ENCODE measurements around the gene TMEM225B. TPM values are rescaled to one million over a fixed set of nuclear protein-coding genes. Genes with fewer than 3 reads are reported as not detected.
A peak's percentile ranks its signal among the peaks of the same experiment; 100 is the strongest.

Gene TMEM225B
- total and polyA plus RNA-seq, 3 experiments from 2014 or later, result 0.55 to 1.5 (median 0.70) TPM

DNA sequence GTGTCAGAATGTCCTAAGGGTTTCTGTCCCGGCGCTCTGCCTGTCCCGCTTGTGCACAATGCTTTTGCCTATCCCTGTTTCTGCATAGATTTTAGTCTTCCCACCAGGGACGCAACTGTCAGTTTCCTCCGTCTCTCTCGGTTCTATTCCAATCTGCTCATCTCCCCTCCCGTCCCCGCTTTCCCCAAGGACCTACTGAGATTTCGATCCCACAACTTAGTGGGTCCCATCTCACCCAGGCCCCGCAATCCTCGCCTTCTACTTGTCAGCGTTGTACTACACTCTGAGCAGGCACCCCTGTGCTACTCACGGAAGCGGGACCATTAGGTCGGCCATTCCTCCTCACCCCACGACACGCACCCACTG, 40.1 kb upstream of the TMEM225B start:
- peak overlapping the region; percentile 97 to 100 (median 99) for H3K27ac Mint-ChIP-seq
- Histone ChIP-seq H3K36me3 (ENCODE audit: insufficient read depth, low read length) (peaks cover 23% of the 10 kb centered on the region), H3K4me3 (ENCODE audit: low read length) (peak overlapping the region; percentile 86), H3K27me3 (ENCODE audit: insufficient read depth, low read length, poor library complexity, severe bottlenecking) (no peaks in the 10 kb centered on the region), H3K27ac (ENCODE audit: low read depth, low read length) (peak overlapping the region; percentile 98), H3K9me3 (ENCODE audit: low read length) (no peaks in the 10 kb centered on the region), H3K4me1 (ENCODE audit: insufficient read depth, low read length) (peaks cover 33% of the 10 kb centered on the region)
- ChIA-PET CTCF (interaction anchor here (0.9 to 2.6 kb wide), 5 partner anchors 23 to 67 kb away, joined by 3 to 7 read pairs (median 4); partner anchors contain the start of genes ZKSCAN5 and ZNF394), POLR2A (interaction anchor here (0.6 to 3.6 kb wide), 14 partner anchors 19 to 1587 kb away, joined by 3 to 34 read pairs (median 4); partner anchors contain the start of genes BUD31, PDAP1, TRIM4 and ZCWPW1)
- H3K27me3 Mint-ChIP-seq, result peaks cover 0 to 2% of the 10 kb centered on the region in 2 donors
- H3K36me3 Mint-ChIP-seq, result peaks cover 0 to 75% (median 13%) of the 10 kb centered on the region in 3 donors
- H3K4me3 Mint-ChIP-seq, result peak overlapping the region; percentile 93 to 100 (median 99)
- DNase-seq, result no peak
- H3K4me1 Mint-ChIP-seq, result peaks cover 47 to 75% (median 54%) of the 10 kb centered on the region in 3 donors
- peaks cover 0 to 1% (median 0%) of the 10 kb centered on the region in 5 donors for H3K9me3 Mint-ChIP-seq

DNA sequence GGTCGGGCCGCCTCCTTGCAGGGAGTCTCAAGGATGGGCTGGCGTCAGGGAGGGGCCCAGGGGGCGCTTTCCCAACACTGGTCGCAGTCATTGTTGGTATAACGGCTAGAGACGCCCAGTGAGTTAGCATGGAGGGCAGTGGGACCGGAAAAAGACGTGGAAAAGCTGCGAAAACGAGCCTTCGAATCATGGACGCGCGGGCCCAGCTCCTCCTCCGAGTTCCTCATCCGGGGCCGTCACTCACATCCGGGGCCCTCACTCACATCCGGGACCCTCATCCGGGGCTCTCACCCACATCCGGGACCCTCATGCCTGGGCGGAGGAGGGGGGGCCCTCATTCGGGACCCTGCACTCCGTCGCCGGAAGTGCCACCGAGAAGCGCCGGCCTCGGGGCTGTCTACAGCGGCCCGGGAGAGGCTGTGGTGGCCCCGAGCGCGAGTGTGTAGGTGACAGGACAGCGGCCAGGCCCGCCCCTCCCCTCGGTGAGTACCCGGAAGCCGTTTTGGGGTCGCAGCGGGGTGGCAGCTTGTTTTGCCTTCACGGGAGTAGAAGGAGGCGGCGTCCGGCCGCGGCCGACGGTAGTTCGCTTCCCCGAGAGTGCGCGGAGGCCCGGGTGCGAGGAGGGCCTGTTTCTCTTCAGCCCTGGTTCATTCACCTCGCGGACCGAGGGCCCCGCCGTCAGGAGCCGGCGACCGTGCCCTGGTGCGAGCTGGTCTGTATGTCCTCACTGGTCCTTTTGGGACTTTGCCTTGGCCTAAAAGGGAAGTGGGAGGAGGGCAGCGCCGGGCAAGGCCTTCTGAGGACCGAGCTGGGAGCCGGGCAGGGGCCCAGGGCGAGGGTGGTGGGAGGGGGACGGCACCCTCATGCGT, 39.5 kb upstream of the TMEM225B start, which contains the start of gene ZNF655:
Gene ZNF655, plus strand, starts transcription at position 337 of the 869 bp plus-strand sequence. CDS start 1,918 bp downstream, outside the sequence.
- Mint-ChIP-seq H3K4me3 (peak within 1 kb of the TSS; percentile 93 to 100 (median 99)), H3K4me1 (peaks cover 45 to 73% (median 53%) of the 10 kb centered on the region in 3 donors), H3K9me3 (peaks cover 0 to 1% (median 0%) of the 10 kb centered on the region in 5 donors), H3K36me3 (peaks cover 0 to 75% (median 13%) of the 10 kb centered on the region in 3 donors), H3K27ac (peak within 1 kb of the TSS; percentile 97 to 100 (median 99)), H3K27me3 (peaks cover 0 to 2% of the 10 kb centered on the region in 2 donors)
- CTCF ChIA-PET, result interaction anchor here (0.9 to 2.6 kb wide), 7 partner anchors 14 to 66 kb away, joined by 3 to 7 read pairs (median 4); partner anchors contain the start of genes ZKSCAN5 and ZNF394
- H3K27ac ChIP-seq (ENCODE audit: low read depth, low read length), result peak within 1 kb of the TSS; percentile 98
- H3K36me3 ChIP-seq (ENCODE audit: insufficient read depth, low read length), result peaks cover 27% of the 10 kb centered on the region
- POLR2A ChIA-PET, result interaction anchor here (0.5 to 3.6 kb wide), 18 partner anchors 19 to 1588 kb away, joined by 3 to 34 read pairs (median 4); partner anchors contain the start of genes BUD31, CPSF4, PDAP1 and PTCD1
- peak within 1 kb of the TSS; percentile 86 for H3K4me3 ChIP-seq (ENCODE audit: low read length)
- H3K27me3 ChIP-seq (ENCODE audit: insufficient read depth, low read length, poor library complexity, severe bottlenecking), result no peaks in the 10 kb centered on the region
- no peaks in the 10 kb centered on the region for H3K9me3 ChIP-seq (ENCODE audit: low read length)
- peak; percentile 88 to 97 (median 95) for DNase-seq
- peaks cover 33% of the 10 kb centered on the region for H3K4me1 ChIP-seq (ENCODE audit: insufficient read depth, low read length)

DNA sequence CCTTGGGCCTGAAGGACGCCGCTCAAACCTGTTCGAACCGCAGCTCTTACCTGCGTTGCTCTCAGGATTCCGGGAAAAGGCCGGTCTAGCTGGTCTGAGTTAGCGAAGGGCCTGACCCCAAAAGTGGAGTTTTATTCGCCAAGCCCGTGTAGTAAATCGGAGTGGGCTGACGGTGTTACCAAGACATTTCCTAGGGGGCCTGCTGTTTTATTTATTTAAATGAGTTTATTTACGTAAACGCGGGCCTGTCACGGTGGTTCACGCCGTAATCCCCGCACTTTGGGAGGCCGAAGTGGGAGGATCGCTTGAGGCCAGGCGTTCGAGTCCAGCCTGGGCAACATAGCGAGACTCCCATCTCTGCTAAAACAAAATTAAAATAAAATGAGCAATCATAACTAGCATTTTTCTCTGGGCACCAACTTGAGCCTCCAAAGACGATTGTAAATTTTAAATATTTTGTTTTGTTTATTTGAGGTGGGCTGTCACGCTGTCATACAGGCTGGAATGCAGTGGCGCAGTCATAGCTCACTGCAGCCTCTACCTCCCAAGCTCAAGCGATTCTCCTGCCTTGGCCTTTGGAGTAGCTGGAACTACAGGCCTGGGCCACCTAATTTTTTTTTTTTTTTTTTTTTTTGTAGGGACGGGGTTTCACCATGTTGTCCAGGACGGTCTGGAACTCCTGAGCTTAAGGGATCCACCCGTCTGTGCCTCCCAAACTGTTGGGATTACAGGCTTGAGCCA, 38.7 kb upstream of the TMEM225B start:
- peaks cover 52 to 81% (median 61%) of the 10 kb centered on the region in 3 donors for H3K4me1 Mint-ChIP-seq
- H3K36me3 Mint-ChIP-seq, result peaks cover 0 to 77% (median 20%) of the 10 kb centered on the region in 3 donors
- no peaks in the 10 kb centered on the region for H3K27me3 ChIP-seq (ENCODE audit: insufficient read depth, low read length, poor library complexity, severe bottlenecking)
- peaks cover 0 to 2% of the 10 kb centered on the region in 2 donors for H3K27me3 Mint-ChIP-seq
- H3K9me3 ChIP-seq (ENCODE audit: low read length), result no peaks in the 10 kb centered on the region
- peak overlapping the region; percentile 97 to 100 (median 99) for H3K27ac Mint-ChIP-seq
- H3K4me3 ChIP-seq (ENCODE audit: low read length), result peak overlapping the region; percentile 86
- peak overlapping the region; percentile 98 for H3K27ac ChIP-seq (ENCODE audit: low read depth, low read length)
- H3K36me3 ChIP-seq (ENCODE audit: insufficient read depth, low read length), result peaks cover 35% of the 10 kb centered on the region
- POLR2A ChIA-PET, result interaction anchor here (0.5 to 3.6 kb wide), 11 partner anchors 18 to 503 kb away, joined by 4 to 34 read pairs (median 6); partner anchors contain the start of genes BUD31, CPSF4, PDAP1 and PTCD1
- CTCF ChIA-PET, result interaction anchor here (1.0 to 2.6 kb wide), 6 partner anchors 10 to 63 kb away, joined by 3 to 7 read pairs (median 4); partner anchors contain the start of genes ZKSCAN5 and ZNF394
- peak in 1 of 5 donors; percentile 3 for DNase-seq
- H3K4me1 ChIP-seq (ENCODE audit: insufficient read depth, low read length), result peaks cover 33% of the 10 kb centered on the region
- H3K9me3 Mint-ChIP-seq, result peaks cover 0 to 1% (median 0%) of the 10 kb centered on the region in 5 donors
- peak overlapping the region; percentile 93 to 100 (median 99) for H3K4me3 Mint-ChIP-seq

DNA sequence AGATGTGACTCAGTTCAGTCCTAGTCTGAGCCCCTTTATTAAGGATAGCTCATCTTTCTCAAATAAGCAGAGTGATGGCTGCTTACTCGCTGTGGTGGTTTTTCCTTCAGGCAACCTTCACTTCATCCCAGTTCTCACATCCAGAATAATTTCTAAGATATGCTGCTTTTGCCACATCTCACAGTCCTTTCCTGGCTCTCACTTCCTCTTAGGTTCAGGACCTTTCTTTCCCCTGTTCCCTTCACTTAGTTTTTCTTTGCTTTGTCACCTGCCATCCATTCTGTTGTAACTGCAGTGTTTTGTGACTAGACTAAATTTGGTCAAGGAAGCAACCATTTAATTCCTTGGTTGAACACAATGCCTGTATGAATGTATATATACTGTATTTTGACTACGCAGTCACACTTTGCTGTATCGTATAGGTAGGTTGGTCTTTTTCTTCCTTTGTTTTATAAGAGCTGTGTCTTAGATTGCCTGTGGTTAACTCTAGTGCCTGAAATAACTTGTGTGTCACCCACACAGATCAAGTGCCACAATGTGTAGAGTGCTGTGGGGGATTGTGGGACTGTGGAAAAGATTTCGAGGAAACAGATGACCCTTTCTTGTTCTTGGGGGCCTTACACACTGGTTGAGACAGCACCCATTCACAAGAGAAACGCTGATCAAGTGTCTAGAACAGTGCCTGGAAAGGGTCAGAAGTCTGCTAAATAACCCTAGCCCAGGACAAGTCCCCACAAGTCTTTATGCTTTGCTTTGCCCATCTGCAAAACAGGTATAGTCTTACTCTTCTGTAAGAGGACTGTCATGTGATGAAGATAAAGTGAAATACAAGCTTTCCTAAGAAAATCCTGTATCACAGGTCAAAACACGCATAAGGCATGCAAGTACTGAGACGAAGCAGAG, 37.0 kb upstream of the TMEM225B start:
- H3K27me3 ChIP-seq (ENCODE audit: insufficient read depth, low read length, poor library complexity, severe bottlenecking), result no peaks in the 10 kb centered on the region
- peaks cover 47% of the 10 kb centered on the region for H3K36me3 ChIP-seq (ENCODE audit: insufficient read depth, low read length)
- no peak overlapping the region for H3K4me3 ChIP-seq (ENCODE audit: low read length)
- no peak for DNase-seq
- ChIA-PET POLR2A (interaction anchor here (0.6 kb wide), 1 partner anchor 63 kb away, joined by 3 read pairs; no protein-coding TSS in a partner anchor), CTCF (interaction anchor here (2.0 kb wide), 1 partner anchor 37 kb away, joined by 6 read pairs; no protein-coding TSS in a partner anchor)
- H3K36me3 Mint-ChIP-seq, result peaks cover 0 to 79% (median 27%) of the 10 kb centered on the region in 3 donors
- no peaks in the 10 kb centered on the region for H3K9me3 ChIP-seq (ENCODE audit: low read length)
- H3K9me3 Mint-ChIP-seq, result peaks cover 0 to 1% (median 0%) of the 10 kb centered on the region in 5 donors
- peaks cover 53 to 79% (median 65%) of the 10 kb centered on the region in 3 donors for H3K4me1 Mint-ChIP-seq
- peak overlapping the region; percentile 48 to 100 (median 84) for H3K4me3 Mint-ChIP-seq
- peaks cover 31% of the 10 kb centered on the region for H3K4me1 ChIP-seq (ENCODE audit: insufficient read depth, low read length)
- H3K27me3 Mint-ChIP-seq, result peaks cover 0 to 2% of the 10 kb centered on the region in 2 donors
- peak overlapping the region in 7 of 8 donors; percentile 59 to 99 (median 87) for H3K27ac Mint-ChIP-seq
- H3K27ac ChIP-seq (ENCODE audit: low read depth, low read length), result no peak overlapping the region

DNA sequence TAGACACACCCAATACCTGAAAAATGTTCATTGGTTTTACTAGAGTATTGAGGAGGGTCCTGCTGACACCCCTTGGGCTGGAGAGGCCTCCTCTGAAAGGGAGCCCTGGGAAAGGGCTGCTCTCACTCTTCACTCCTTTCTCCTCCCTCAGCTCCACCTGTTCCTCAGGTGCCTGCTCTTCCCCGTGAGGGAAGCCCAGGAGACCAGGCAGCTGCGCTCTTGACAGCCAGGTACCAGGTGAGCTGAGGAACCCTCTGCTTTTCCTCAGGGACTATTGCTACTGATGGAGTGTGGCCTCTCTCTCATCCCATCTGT, 36.4 kb upstream of the TMEM225B start:
- Histone ChIP-seq H3K27ac (ENCODE audit: low read depth, low read length) (no peak overlapping the region), H3K4me3 (ENCODE audit: low read length) (no peak overlapping the region), H3K9me3 (ENCODE audit: low read length) (no peaks in the 10 kb centered on the region), H3K4me1 (ENCODE audit: insufficient read depth, low read length) (peaks cover 27% of the 10 kb centered on the region), H3K27me3 (ENCODE audit: insufficient read depth, low read length, poor library complexity, severe bottlenecking) (no peaks in the 10 kb centered on the region), H3K36me3 (ENCODE audit: insufficient read depth, low read length) (peaks cover 52% of the 10 kb centered on the region)
- H3K4me1 Mint-ChIP-seq, result peaks cover 52 to 78% (median 64%) of the 10 kb centered on the region in 3 donors
- peak overlapping the region in 1 of 7 donors; percentile 53 for H3K4me3 Mint-ChIP-seq
- CTCF ChIA-PET, result no interaction called here
- peak overlapping the region in 4 of 8 donors; percentile 19 to 97 (median 87) for H3K27ac Mint-ChIP-seq
- H3K27me3 Mint-ChIP-seq, result peaks cover 0 to 2% of the 10 kb centered on the region in 2 donors
- no peak for DNase-seq
- peaks cover 0 to 1% (median 0%) of the 10 kb centered on the region in 5 donors for H3K9me3 Mint-ChIP-seq
- POLR2A ChIA-PET, result no interaction called here
- peaks cover 0 to 80% (median 29%) of the 10 kb centered on the region in 3 donors for H3K36me3 Mint-ChIP-seq

DNA sequence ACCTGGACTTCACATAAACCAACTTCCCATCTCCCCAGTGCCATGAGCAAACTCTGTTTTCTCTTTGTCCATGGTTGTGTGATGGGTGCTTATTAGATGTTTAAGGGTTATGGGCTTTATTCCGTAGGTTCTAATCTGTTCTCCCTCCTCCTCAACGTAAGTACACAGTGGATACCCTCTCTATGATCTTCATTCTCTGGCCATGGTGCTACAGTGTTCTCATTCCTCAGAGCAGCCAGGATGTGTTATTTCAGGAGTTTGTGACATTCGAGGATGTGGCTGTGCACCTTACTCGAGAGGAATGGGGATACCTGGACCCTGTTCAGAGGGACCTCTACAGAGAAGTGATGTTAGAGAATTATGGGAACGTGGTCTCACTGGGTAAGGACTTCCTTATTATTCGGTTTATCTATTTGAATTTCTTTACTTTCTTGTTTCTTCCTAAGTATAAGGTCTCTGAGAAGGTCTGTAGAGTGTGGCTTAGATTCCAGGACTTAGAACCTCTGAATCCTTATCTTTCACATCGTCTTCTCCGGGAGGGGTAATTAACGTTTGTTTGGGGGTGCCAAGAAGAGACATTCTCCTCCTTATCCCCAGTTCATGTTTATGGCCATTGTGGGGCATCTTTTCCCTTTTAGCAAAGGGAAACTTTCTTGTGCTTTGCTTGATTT, 35.8 kb upstream of the TMEM225B start:
- CTCF ChIA-PET, result no interaction called here
- no peaks in the 10 kb centered on the region for H3K27me3 ChIP-seq (ENCODE audit: insufficient read depth, low read length, poor library complexity, severe bottlenecking)
- H3K27ac ChIP-seq (ENCODE audit: low read depth, low read length), result no peak overlapping the region
- H3K36me3 ChIP-seq (ENCODE audit: insufficient read depth, low read length), result peaks cover 52% of the 10 kb centered on the region
- Mint-ChIP-seq H3K36me3 (peaks cover 0 to 76% (median 29%) of the 10 kb centered on the region in 3 donors), H3K4me1 (peaks cover 49 to 73% (median 61%) of the 10 kb centered on the region in 3 donors), H3K4me3 (peak overlapping the region in 2 of 7 donors; percentile 20 to 53), H3K9me3 (peaks cover 0 to 1% (median 0%) of the 10 kb centered on the region in 5 donors), H3K27ac (peak overlapping the region in 5 of 8 donors; percentile 18 to 97 (median 58)), H3K27me3 (peaks cover 0 to 2% of the 10 kb centered on the region in 2 donors)
- H3K4me1 ChIP-seq (ENCODE audit: insufficient read depth, low read length), result peaks cover 21% of the 10 kb centered on the region
- H3K4me3 ChIP-seq (ENCODE audit: low read length), result no peak overlapping the region
- H3K9me3 ChIP-seq (ENCODE audit: low read length), result no peaks in the 10 kb centered on the region
- POLR2A ChIA-PET, result no interaction called here
- no peak for DNase-seq

Data from CD8-positive, alpha-beta memory T cell (primary cell).